ENCODE measurements around the gene USP17L27. TPM values are rescaled to one million over a fixed set of nuclear protein-coding genes. Genes with fewer than 3 reads are reported as not detected.

USP17L27 gene
- total RNA-seq = not detected

GRCh38 chr4:9343848-9344247, at the start of gene USP17L27:
TSS of gene USP17L27 (plus strand) at chr4:9344148. CDS start at chr4:9344148, 0 bp downstream.

DNA sequence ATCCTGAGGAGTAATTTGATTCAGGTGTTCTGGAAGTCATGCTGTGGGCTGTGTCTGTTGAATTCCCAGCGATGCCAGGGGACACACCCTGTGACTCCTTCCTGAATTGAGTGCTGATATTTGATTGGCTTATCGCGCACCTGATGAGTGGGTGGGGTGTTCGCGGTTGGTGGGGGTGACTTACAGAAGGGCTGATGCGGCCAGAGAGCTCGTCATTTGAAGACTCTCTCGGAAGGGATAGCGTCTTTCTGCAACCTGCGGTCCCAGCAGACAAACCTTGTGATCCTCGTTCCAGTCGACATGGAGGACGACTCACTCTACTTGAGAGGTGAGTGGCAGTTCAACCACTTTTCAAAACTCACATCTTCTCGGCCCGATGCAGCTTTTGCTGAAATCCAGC, 19.1 kb upstream of the USP17L27 start, which contains the start of gene USP17L24:
Gene USP17L24 (plus strand): TSS at position 301 of the 400 bp plus-strand sequence. CDS start 0 bp downstream, at position 301.

DNA sequence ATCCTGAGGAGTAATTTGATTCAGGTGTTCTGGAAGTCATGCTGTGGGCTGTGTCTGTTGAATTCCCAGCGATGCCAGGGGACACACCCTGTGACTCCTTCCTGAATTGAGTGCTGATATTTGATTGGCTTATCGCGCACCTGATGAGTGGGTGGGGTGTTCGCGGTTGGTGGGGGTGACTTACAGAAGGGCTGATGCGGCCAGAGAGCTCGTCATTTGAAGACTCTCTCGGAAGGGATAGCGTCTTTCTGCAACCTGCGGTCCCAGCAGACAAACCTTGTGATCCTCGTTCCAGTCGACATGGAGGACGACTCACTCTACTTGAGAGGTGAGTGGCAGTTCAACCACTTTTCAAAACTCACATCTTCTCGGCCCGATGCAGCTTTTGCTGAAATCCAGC, 14.3 kb upstream of the USP17L27 start, which contains the start of gene USP17L25:
Gene USP17L25 (plus strand): TSS at position 301 of the 400 bp plus-strand sequence. CDS start 0 bp downstream, at position 301.

GRCh38 chr4:9334358-9334757, 9.6 kb upstream of the USP17L27 start, which contains the start of gene USP17L26:
TSS of gene USP17L26 (plus strand) at chr4:9334658. CDS start at chr4:9334658, 0 bp downstream.

DNA sequence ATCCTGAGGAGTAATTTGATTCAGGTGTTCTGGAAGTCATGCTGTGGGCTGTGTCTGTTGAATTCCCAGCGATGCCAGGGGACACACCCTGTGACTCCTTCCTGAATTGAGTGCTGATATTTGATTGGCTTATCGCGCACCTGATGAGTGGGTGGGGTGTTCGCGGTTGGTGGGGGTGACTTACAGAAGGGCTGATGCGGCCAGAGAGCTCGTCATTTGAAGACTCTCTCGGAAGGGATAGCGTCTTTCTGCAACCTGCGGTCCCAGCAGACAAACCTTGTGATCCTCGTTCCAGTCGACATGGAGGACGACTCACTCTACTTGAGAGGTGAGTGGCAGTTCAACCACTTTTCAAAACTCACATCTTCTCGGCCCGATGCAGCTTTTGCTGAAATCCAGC, 4.8 kb upstream of the USP17L27 start, which contains the start of gene USP17L5:
Gene USP17L5 (plus strand): TSS at position 301 of the 400 bp plus-strand sequence. CDS start 0 bp downstream, at position 301.

DNA sequence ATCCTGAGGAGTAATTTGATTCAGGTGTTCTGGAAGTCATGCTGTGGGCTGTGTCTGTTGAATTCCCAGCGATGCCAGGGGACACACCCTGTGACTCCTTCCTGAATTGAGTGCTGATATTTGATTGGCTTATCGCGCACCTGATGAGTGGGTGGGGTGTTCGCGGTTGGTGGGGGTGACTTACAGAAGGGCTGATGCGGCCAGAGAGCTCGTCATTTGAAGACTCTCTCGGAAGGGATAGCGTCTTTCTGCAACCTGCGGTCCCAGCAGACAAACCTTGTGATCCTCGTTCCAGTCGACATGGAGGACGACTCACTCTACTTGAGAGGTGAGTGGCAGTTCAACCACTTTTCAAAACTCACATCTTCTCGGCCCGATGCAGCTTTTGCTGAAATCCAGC, 4.6 kb downstream of the USP17L27 start, which contains the start of gene USP17L28:
Gene USP17L28 (plus strand): TSS at position 301 of the 400 bp plus-strand sequence. CDS start 0 bp downstream, at position 301.

DNA sequence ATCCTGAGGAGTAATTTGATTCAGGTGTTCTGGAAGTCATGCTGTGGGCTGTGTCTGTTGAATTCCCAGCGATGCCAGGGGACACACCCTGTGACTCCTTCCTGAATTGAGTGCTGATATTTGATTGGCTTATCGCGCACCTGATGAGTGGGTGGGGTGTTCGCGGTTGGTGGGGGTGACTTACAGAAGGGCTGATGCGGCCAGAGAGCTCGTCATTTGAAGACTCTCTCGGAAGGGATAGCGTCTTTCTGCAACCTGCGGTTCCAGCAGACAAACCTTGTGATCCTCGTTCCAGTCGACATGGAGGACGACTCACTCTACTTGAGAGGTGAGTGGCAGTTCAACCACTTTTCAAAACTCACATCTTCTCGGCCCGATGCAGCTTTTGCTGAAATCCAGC, 9.4 kb downstream of the USP17L27 start, which contains the start of gene USP17L29:
Gene USP17L29 (plus strand): TSS at position 301 of the 400 bp plus-strand sequence. CDS start 0 bp downstream, at position 301.

GRCh38 chr4:9362829-9363228, 18.9 kb downstream of the USP17L27 start, which contains the start of gene USP17L30:
TSS of gene USP17L30 (plus strand) at chr4:9363129. CDS start at chr4:9363129, 0 bp downstream.

Other genes with a start within 250 kb of the USP17L27 start
- not detected for gene FAM90A26, start 173.7 kb upstream of the USP17L27 start, total RNA-seq
- not detected for gene USP17L10, start 133.5 kb upstream of the USP17L27 start, total RNA-seq
- gene USP17L11, start 128.7 kb upstream of the USP17L27 start, total RNA-seq = not detected
- gene USP17L12, start 124.0 kb upstream of the USP17L27 start, total RNA-seq = not detected
- gene USP17L13, start 119.3 kb upstream of the USP17L27 start, total RNA-seq = not detected
- not detected for gene USP17L15, start 109.8 kb upstream of the USP17L27 start, total RNA-seq
- gene USP17L17, start 100.3 kb upstream of the USP17L27 start, total RNA-seq = not detected
- gene USP17L18, start 95.5 kb upstream of the USP17L27 start, total RNA-seq = not detected
- not detected for gene USP17L19, start 90.8 kb upstream of the USP17L27 start, total RNA-seq
- gene USP17L20, start 86.0 kb upstream of the USP17L27 start, total RNA-seq = not detected
- not detected for gene USP17L21, start 81.3 kb upstream of the USP17L27 start, total RNA-seq
- gene USP17L22, start 76.5 kb upstream of the USP17L27 start, total RNA-seq = not detected
- not detected for gene USP17L24, start 19.0 kb upstream of the USP17L27 start, total RNA-seq
- gene USP17L25, start 14.2 kb upstream of the USP17L27 start, total RNA-seq = not detected
- gene USP17L26, start 9.5 kb upstream of the USP17L27 start, total RNA-seq = not detected
- gene USP17L5, start 4.7 kb upstream of the USP17L27 start, total RNA-seq = not detected
- not detected for gene USP17L28, start 4.7 kb downstream of the USP17L27 start, total RNA-seq
- not detected for gene USP17L29, start 9.5 kb downstream of the USP17L27 start, total RNA-seq
- gene USP17L30, start 19.0 kb downstream of the USP17L27 start, total RNA-seq = not detected
- gene DEFB131A, start 100.3 kb downstream of the USP17L27 start, total RNA-seq = not detected